Fibroblast of skin of left quadriceps (primary cell): ENCODE data around the gene TTYH1.

Source experiments
- DNase-seq, 2 experiments: peaks; one replicate each; pipeline ENCODE4 v3.0.0-alpha.2; 2013; ENCODE audit warnings: low read depth in 2 of 2

Gene TTYH1

DNA sequence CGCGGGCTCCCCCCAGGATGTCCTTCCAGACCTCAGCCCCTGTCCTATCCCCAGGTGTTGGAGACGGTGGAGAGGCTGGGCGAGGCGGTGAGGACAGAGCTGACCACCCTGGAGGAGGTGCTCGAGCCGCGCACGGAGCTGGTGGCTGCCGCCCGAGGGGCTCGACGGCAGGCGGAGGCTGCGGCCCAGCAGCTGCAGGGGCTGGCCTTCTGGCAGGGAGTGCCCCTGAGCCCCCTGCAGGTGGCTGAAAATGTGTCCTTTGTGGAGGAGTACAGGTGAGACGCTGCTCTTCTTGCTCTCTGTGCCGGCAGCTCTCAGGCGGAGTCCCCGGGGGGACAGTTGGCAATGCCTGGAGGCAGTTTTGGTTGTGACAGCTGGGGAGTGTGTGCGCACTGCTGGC is 6.9 kb downstream of the TTYH1 start:
- no peak for DNase-seq

GRCh38 chr19:54424201-54424600 is 8.9 kb downstream of the TTYH1 start:
- no peak for DNase-seq

DNA sequence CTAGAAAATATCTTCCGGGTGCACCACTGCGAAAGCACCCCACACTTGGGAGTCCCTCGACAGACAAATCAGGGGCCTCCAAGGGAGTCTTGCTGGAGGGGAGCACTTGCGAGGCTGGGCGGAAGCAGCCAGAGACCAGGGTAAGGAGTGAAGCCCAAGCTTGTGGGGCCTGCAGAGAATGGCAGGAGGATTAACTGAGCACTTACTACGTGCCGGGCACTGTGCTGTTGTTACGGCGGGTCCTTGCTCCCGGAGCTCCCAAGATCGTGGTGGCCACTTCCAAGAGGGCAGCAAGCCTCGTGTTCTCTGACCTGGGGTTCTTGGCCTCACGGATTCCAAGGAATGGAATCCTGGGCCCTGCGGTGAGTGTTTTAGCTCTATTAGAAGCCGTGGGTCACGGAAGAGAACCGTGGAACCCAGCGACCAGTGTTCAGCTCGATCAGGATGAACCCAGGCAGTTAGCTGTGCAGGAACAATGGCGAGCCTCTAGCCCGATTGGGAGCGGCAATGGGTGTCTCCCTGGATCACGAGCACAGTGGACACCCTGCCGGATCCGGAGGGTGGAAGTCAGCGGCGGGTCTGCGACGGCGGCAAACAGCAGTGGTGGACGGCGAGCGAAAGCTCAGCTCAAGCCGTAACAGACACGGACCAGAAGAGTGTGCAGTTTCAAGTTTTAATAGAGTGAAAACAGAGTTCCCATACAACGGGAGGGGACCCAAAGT is 9.6 kb downstream of the TTYH1 start:
- DNase-seq, result no peak

DNA sequence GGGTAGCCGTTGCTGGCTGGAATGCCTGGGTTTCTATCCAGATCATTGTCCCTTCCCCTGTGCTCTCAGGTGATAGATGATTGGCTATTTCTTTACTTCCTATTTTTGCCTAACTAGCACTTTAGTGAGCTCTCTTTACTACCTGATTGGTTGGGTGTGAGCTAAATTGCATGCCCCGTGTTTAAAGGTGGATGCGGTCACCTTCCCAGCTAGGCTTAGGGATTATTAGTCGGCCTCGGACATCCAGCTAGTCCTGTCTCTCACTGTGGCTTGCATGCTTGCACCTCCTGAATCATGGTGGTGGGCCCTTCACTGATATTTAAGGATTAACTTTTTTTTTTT is 10.1 kb downstream of the TTYH1 start:
- DNase-seq, result no peak

- DNase-seq, result no peak
These were observed 11.1 kb downstream of the TTYH1 start for GRCh38 chr19:54426291-54426931.

DNA sequence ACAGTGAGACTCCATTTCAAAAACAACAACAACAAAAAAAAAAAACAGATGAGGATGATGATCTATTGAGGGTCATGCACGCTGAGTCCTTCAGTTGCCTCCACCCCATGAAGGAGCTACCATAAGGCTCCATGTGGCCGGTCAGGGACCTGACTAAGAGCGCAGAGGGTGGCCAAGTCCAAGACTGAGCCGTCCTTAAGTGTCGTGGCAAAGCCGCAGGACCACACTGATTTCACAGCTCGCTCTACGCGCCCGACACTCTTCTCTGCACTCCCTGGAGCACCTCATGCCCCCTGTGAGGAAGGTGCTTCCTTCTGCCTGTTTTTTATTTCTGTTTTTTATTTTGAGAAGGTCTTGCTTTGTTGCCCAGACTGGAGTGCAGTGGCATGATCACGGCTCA is 12.3 kb downstream of the TTYH1 start:
- DNase-seq, result no peak

GRCh38 chr19:54428323-54429175 is 13.3 kb downstream of the TTYH1 start:
- no peak for DNase-seq

GRCh38 chr19:54429176-54429495 is 13.9 kb downstream of the TTYH1 start:
- no peak for DNase-seq

- no peak for DNase-seq
These were observed 14.4 kb downstream of the TTYH1 start for GRCh38 chr19:54429545-54430227.

GRCh38 chr19:54430306-54431254 is 15.3 kb downstream of the TTYH1 start:
- no peak for DNase-seq

- no peak for DNase-seq
These were observed 16.1 kb downstream of the TTYH1 start for GRCh38 chr19:54431255-54431838.

DNA sequence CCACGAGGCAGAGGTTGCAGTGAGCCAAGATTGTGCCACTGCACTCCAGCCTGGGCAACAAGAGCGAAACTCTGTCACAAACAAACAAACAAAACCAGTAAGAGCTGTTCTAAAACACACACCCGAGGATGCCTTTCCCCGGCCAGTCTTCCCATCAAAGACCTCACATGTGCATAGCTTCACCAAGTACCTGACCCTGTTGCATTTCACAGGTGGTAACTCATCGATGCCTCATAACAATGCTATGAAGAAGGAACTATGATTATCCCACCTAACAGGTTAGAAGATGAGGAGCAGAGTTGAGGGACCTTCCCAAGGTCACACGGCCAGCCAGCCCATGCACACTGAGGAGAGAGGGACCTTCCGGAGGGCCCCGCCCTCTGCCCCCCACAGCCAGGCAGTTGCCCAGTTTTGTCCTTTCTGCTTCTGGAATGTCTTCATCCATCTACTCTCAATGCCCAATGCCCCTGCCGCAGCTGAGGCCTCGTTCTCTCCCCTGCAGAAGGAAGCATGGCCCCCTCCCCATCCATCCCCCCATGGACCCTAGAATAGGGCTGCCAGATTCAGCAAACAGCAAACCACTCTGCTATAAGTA is 17.0 kb downstream of the TTYH1 start:
- DNase-seq, result no peak

- no peak for DNase-seq
These were observed 18.4 kb downstream of the TTYH1 start for GRCh38 chr19:54433697-54434096.

DNA sequence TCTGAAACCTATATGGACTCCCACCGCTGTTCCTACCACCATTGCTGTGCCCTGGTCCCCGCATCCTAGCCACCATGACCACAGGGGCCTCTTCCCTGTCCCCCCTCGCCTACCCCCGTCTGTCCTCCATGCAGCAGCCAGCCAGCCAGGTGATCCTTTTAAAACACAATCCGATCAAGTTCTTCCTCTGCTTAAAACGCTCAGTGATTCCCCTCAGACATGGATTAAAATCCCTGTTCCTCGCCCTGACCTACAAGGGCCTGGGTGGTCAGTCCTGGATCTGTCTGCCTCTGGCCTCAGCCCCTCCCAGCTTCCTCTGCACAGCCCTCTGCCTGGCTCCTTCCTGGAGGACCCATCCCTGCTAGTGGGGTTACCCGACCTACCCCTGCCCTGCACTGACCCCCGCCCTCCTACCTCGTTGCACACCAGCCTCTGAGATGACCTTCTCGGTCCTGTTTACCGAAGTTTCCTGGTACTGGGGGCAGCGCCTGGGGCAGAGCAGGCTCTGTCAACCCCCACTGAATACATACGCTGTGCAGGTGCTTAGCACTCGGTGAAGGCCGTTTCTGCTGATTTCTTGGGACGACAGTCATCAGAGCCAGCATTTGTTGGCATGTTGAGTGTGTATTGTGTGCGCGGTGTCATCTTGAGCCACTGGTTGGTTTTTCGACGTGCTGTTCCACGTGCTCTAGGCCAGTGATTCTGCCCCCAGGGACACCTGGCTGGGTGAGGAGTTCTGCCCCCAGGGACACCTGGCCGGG is 19.0 kb downstream of the TTYH1 start:
- DNase-seq, result no peak

DNA sequence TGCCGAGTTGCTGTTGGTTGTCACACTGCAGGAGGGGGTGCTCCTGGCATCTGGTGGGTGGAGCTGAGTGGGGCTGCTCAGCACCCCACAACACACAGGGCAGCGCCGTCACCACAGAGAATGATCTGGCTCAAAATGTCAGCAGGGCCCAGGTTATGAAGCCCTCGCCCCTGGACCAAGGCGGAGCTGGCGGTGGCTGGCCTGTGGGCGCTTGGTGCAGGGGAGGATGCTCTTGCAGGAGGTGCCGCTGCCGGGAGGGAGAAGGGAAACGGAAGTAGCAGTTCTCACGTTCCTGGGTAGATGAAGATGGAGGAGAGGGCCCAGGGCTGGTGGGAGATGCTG is 19.6 kb downstream of the TTYH1 start:
- no peak for DNase-seq

DNA sequence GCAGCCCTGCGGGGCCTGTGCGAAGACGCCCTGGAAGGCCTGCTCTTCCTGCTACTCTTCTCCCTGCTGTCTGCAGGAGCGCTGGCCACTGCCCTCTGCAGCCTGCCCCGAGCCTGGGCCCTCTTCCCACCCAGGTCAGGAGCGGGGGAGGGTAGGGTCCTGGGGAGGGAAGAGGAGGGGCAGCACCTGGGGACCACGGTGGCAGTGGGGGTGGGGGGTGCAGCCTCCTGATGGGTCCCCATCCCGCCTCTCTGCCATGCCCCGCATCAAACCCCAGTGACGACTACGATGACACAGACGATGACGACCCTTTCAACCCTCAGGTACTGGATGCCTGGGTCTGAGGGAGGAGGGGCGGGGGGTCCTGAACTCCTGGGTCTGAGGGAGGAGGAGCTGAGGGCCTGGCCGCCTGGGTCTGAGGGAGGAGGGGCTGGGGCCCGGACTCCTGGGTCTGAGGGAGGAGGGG is 20.3 kb downstream of the TTYH1 start:
- DNase-seq, result no peak

GRCh38 chr19:54436031-54436523 is 20.8 kb downstream of the TTYH1 start:
- DNase-seq, result no peak

- no peak for DNase-seq
These were observed 21.5 kb downstream of the TTYH1 start for GRCh38 chr19:54436628-54437252.
